Measurements from ENCODE around the gene PLXNB3.

The PLXNB3 gene

GRCh38 chrX:153778181-153778580 lies 14.1 kb downstream of the PLXNB3 start:
- TF ChIP-seq, protein P1, sequence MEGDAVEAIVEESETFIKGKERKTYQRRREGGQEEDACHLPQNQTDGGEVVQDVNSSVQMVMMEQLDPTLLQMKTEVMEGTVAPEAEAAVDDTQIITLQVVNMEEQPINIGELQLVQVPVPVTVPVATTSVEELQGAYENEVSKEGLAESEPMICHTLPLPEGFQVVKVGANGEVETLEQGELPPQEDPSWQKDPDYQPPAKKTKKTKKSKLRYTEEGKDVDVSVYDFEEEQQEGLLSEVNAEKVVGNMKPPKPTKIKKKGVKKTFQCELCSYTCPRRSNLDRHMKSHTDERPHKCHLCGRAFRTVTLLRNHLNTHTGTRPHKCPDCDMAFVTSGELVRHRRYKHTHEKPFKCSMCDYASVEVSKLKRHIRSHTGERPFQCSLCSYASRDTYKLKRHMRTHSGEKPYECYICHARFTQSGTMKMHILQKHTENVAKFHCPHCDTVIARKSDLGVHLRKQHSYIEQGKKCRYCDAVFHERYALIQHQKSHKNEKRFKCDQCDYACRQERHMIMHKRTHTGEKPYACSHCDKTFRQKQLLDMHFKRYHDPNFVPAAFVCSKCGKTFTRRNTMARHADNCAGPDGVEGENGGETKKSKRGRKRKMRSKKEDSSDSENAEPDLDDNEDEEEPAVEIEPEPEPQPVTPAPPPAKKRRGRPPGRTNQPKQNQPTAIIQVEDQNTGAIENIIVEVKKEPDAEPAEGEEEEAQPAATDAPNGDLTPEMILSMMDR (conservative IDR thresholded peaks at IDR 0.05; ENCODE audit: low read depth, low read length) = no peak
- DNase-seq (ENCODE audit: low read depth) = no peak
- no peak overlapping the region for H3K4me3 ChIP-seq (ENCODE audit: low read length)

- H3K4me3 ChIP-seq (ENCODE audit: low read length) = no peak overlapping the region
- no peak for DNase-seq (ENCODE audit: low read depth)
- TF ChIP-seq, protein P1 (conservative IDR thresholded peaks at IDR 0.05; ENCODE audit: low read depth, low read length) = no peak
Observed at GRCh38 chrX:153778684-153779101, 14.6 kb downstream of the PLXNB3 start.

DNA sequence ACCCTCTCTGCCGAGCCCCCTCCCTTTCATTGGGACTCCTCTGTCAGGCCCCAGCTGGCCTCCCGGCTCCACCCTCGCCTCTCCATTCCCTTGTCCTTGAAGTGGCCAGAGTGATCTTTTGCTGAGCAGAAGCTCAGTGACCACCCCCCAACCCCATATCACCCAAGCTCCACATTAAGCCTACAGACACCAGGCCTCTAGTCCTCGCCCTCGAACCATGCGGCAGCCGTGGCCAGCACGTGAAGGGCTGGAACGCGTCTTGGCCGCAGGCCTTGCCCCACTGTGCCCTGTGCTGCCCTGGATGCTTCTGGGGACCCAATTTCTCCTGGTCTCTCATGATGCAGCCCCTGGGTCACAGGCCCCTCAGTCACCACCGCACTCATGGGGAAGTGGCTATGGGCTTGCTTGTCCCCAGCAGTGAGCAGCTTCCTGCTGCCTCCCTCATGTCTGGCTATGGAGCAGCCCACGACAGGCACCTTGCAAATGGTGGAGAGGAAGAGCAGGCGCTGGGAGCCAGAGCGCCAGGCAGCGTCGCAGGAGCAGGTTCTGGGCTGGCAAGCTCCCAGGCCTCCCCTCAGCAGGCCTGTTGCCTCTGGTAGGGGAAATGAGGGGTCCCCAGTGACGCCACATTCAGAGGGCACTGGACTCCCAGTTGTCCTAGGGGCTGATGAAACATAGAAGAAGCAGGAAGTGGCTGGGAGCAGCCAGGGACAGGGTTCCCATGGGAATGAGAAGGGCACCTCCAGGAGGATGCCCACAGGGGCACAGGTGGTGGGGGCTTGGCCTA lies 16.0 kb downstream of the PLXNB3 start:
- TF ChIP-seq, protein P1 (conservative IDR thresholded peaks at IDR 0.05; ENCODE audit: low read depth, low read length) = no peak
- no peak for DNase-seq (ENCODE audit: low read depth)
- H3K4me3 ChIP-seq (ENCODE audit: low read length) = no peak overlapping the region

- TF ChIP-seq, protein P1 (conservative IDR thresholded peaks at IDR 0.05; ENCODE audit: low read depth, low read length) = no peak
- DNase-seq (ENCODE audit: low read depth) = no peak
- H3K4me3 ChIP-seq (ENCODE audit: low read length) = no peak within 1 kb of the TSS
Observed at GRCh38 chrX:153780678-153781427, 16.8 kb downstream of the PLXNB3 start, which contains the start of gene SRPK3. Gene SRPK3 (plus strand): TSS chrX:153781041. CDS start chrX:153781087, 46 bp downstream.

DNA sequence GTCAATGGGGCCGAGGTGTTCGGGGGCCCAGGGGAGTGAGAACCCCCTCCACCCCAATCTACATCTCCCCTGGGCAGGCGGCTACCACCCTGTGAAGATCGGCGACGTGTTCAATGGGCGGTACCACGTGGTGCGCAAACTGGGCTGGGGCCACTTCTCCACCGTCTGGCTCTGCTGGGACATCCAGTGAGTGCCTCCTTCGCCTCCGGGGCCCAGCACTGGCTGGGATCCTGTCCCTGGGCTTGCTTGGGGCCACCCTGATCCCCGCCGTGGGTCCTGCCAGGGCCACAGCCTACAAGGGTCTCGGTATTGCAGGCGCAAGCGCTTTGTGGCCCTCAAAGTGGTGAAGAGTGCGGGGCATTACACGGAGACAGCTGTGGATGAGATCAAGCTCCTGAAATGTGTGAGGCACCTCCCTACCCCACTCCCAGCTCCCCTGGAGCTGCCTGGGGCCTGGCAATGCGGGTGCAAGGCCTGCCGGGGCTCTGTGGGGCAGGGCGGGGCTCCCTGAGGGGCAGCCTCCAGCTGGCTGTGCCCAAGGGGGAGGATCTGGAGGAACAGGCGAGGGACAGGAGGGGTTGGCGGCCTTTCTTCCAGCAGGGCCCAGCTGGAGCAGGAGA lies 17.5 kb downstream of the PLXNB3 start:
- TF ChIP-seq, protein P1 (conservative IDR thresholded peaks at IDR 0.05; ENCODE audit: low read depth, low read length) = no peak
- no peak for DNase-seq (ENCODE audit: low read depth)
- no peak overlapping the region for H3K4me3 ChIP-seq (ENCODE audit: low read length)

GRCh38 chrX:153782313-153782712 lies 18.3 kb downstream of the PLXNB3 start:
- TF ChIP-seq, protein P1 (conservative IDR thresholded peaks at IDR 0.05; ENCODE audit: low read depth, low read length) = peak; percentile 17
- no peak for DNase-seq (ENCODE audit: low read depth)
- H3K4me3 ChIP-seq (ENCODE audit: low read length) = no peak overlapping the region

Data from retinal pigment epithelial cell (primary cell).